SHP77 treated with DMSO at 0.1 percent for 48 hours (cell line): ENCODE data around the gene EIF4G1.
"Not testable (repeated sequence)": the region's sequence is repeated elsewhere in the genome, so short reads cannot be mapped to it uniquely, and the experiment has no call there.

Experiments
- DNase-seq: peaks from one replicate; lab custom pipeline; 2025; lab: John Stamatoyannopoulos, UW

Gene EIF4G1

GRCh38 chr3:184314363-184314699 lies at the start of gene EIF4G1:
Gene EIF4G1 (plus strand): TSS chr3:184314606. CDS start chr3:184315797, 1,191 bp downstream.
- DNase-seq: peak; percentile 57

DNA sequence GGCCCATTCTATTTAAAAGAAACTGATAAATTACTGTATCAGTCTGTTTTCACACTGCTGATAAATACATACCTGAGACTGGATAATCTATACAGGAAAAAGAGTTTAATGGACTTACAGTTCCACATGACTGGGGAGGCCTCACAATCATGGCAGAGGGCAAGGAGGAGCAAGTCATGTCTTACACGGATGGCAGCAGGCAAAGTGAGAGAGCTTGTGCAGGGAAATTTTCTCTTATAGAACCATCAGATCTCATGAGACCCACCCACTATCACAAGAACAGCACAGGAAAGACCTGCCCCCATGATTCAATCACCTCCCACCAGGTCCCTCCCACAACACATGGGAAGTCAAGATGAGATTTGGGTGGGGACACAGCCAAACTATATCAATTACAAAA lies 47.2 kb upstream of the EIF4G1 start:
- DNase-seq: not testable (repeated sequence)

DNA sequence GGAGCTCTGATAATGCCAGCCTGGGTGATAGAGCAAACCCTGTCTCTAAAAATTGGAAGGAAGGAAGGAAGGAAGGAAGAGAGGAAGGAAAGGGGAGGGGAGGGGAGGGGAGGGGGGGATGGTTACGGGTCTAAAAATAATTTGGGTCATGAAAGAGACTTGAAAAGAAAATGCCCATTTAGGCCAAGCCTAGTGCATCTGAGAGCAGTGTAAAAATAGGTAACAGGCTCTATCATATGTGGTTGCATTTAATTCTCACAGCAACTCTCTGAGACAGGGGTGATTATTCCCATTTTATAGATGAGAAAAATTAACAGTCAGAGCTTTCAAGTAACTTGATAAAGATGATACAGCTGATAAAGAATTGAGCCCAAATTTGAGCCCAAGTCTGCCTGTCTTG lies 42.1 kb upstream of the EIF4G1 start:
- DNase-seq: no peak

DNA sequence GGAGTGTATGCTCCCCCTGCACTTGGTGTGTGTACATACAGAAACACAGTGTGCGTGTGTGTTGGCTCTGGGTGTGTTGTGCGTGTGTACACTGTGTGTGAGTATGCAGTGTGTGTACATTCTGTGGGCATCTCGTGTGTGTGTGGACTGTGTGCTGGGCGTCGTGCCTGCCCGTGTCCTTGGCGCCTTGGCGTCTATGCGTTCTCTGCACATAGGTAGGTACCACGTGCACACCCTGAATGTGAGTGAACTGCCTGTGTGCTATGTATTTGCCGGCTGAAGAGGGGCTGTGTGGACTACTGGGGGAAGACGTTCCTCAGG lies 39.1 kb upstream of the EIF4G1 start:
- no peak for DNase-seq

DNA sequence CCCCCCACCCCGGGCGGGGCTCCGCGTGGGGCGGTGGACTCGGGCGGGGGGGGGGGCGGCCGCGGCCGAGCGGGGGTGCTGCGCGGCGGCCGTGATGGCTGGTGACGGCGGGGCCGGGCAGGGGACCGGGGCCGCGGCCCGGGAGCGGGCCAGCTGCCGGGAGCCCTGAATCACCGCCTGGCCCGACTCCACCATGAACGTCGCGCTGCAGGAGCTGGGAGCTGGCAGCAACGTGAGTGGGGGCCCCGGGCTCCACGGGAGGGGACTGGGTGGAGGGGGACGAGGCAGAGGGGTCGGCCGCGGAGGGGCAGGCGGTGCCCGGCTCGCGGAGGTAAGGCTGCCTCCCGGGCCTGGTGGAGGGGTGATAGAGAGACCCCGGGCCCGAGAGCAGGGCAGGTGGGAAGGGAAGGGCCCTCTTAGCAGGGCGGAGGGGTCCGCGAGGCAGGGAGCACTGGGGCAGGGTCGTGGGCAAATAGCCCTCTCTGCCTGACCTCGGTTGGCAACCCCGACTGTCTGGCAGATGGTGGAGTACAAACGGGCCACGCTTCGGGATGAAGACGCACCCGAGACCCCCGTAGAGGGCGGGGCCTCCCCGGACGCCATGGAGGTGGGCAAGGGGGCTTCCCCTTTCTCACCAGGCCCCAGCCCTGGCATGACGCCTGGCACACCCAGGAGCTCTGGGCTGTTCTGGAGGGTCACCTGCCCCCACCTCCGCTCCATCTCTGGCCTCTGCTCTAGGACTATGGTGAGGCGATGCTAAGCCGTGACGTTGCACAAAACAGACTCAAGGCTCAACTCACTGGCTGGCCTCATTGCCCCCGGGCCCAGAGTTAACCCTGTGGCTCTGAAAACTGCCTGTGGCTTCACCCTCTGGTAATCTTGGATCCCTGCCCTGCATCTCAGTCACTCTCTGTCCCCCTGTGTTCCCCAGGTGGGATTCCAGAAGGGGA lies 38.2 kb upstream of the EIF4G1 start, which contains the start of gene ECE2:
ECE2 (plus strand) TSS at position 62 of the 950 bp plus-strand sequence; CDS start at position 194, 132 bp downstream.
- DNase-seq: no peak

DNA sequence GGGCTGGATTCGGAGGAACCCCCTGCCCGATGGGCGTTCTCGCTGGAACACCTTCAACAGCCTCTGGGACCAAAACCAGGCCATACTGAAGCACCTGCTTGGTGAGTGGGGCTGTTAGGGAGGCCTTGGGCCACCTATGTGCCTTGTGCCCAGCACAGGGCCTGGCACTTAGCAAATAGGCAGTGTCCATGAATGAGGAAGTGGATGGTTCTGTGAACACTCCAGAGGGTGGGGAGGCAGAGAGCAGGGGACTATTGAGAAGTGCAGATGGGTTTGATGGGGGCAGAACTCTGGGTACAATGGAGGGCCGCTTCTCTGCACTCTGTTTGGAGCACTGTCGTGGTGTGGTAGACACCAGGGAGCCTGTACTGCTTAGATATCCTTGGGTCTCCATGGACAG lies 37.0 kb upstream of the EIF4G1 start:
- no peak for DNase-seq

DNA sequence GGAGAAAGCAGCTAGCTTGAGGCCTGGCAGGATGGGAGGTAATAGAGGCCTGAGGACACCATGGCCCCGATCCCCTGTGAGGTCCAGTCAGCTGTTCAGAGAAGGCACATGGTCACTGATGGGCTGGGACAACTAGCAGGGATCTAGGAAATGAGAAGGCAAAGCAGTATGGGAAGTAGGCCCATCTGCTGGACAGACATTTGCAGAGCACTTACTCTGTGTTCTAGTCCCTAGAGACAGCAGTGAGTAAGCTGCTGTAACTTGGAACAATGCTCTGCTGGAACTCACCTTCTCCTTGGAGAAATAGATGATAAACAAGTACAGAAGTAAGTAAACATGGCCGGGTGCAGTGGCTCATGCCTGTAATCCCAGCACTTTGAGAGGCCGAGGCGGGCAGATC lies 31.5 kb upstream of the EIF4G1 start:
- no peak for DNase-seq

GRCh38 chr3:184283681-184284080 lies 30.7 kb upstream of the EIF4G1 start:
- DNase-seq: no peak

DNA sequence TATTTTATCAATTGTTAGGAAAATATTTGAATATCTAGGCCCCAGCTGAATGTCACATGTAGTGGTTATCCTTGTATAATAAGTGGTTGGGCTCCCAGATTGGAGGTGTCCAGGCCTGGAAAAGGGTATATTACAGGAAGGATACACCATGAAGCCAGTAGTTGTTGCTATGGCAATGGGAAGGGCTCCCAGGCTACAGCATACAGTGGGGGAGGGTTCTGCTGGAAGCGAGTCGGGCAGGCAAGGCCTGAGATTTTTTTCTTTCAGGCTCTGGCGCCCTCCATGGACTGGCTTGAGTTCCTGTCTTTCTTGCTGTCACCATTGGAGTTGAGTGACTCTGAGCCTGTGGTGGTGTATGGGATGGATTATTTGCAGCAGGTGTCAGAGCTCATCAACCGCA lies 29.7 kb upstream of the EIF4G1 start:
- DNase-seq: peak; percentile 73

GRCh38 chr3:184289426-184289938 lies 24.9 kb upstream of the EIF4G1 start:
- DNase-seq: peak; percentile 48

- no peak for DNase-seq
Observed at GRCh38 chr3:184290331-184290730, 24.1 kb upstream of the EIF4G1 start.

- no peak for DNase-seq
Observed at GRCh38 chr3:184291044-184291737, 23.2 kb upstream of the EIF4G1 start.

DNA sequence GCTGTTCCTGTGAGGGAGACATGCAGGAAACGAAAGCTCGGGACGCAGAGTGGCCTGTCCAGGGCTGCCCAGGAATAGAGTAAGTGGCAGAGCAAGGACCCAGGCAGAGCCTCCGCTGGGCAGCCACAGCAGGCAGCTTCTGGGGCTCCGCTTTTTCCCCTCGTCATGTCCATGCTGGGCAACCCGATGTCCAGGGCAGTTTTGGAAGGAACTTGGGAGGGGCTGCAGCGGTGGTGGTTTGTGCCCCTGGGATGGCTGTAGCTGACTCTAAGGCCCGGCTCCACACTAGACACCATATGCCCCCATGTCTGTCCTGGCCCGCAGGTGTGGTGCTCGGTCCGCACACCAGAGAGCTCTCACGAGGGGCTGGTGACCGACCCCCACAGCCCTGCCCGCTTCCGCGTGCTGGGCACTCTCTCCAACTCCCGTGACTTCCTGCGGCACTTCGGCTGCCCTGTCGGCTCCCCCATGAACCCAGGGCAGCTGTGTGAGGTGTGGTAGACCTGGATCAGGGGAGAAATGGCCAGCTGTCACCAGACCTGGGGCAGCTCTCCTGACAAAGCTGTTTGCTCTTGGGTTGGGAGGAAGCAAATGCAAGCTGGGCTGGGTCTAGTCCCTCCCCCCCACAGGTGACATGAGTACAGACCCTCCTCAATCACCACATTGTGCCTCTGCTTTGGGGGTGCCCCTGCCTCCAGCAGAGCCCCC lies 22.5 kb upstream of the EIF4G1 start:
- no peak for DNase-seq

GRCh38 chr3:184295771-184296170 lies 18.6 kb upstream of the EIF4G1 start:
- no peak for DNase-seq

- no peak for DNase-seq
Observed at GRCh38 chr3:184296616-184297015, 17.8 kb upstream of the EIF4G1 start.

DNA sequence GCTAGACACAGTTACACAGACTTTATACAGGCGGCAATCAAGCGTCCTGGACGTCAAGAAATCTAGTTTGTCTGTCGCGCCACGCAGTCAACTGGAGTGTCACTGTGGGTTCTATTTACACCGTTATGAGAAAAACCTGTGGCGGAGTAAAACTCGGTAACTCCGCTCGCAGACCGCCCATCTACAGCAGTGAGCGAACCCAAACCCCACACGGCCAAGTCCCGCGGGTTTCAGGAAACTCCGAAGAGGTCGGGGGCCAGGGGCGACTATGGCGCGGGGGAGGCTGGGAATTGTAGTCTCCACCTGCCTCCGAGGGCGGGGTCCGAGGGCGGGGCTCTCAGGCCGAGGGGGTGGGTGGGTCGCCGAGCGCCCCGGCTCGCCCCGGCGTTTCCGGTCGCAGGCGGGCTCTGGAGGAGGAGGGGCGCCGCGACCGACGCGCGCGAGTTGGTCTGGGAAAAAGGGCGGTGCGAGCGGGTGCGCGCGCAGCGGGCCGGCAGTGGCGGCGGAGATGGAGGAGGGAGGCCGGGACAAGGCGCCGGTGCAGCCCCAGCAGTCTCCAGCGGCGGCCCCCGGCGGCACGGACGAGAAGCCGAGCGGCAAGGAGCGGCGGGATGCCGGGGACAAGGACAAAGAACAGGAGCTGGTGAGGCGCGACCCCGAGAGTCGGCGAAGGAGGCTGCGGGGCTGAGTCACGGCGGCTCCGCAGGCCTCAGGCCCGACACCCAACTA lies 15.5 kb upstream of the EIF4G1 start, which contains the start of gene PSMD2:
PSMD2 (plus strand) TSS at position 483 of the 729 bp plus-strand sequence; CDS start at position 509, 26 bp downstream.
- peak; percentile 88 for DNase-seq

DNA sequence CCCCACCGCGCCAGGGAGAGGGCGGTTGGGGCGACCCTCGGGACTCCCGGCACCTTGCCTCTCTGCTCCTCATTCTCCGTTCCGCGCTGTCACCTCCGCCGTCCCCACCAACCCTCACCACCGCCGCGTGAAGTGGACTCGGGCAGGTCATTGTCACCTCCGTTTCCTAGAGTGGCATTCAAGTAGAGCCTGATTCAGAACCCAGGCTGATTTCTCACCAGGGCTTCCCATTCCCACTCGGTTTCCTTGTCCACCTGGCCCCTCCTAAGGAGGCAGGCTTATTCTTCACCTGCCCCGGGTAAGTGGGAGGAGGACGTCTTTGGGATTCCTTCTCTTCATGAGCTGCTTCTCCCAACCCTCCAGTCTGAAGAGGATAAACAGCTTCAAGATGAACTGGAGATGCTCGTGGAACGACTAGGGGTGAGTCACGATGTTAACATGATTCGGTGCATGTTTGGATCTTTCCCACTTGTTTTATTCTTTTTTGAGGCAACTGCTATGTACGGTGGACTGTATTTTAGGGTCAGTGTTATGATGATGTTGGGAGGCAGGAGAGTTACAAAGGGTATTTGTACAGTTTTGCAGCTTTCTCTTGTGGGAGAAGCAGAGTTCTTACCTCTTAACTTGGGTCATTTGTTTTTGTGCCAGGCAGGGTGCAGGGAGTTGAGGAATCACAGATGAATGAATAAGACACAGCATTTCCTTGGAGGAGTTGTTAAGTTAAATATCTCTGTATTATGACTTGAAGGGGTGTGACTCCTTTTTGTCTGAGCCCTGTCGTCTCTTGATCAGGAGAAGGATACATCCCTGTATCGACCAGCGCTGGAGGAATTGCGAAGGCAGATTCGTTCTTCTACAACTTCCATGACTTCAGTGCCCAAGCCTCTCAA lies 14.7 kb upstream of the EIF4G1 start:
- DNase-seq: no peak

- DNase-seq: no peak
Observed at GRCh38 chr3:184300378-184300720, 14.1 kb upstream of the EIF4G1 start.

- DNase-seq: no peak
Observed at GRCh38 chr3:184305577-184305976, 8.8 kb upstream of the EIF4G1 start.

- no peak for DNase-seq
Observed at GRCh38 chr3:184306341-184306972, 7.9 kb upstream of the EIF4G1 start.
